Fibroblast of lung (primary cell): ENCODE measurements around the gene FAM107B. TPM values are rescaled to one million over a fixed set of nuclear protein-coding genes. Genes with fewer than 3 reads are reported as not detected.

Experiments
- DNase-seq, 2 donors: peaks; one replicate each; pipeline versions ENCODE4 v3.0.0 to v3.0.0-alpha.2; 2010; ENCODE audit warnings: low read depth in 2 of 2
- H2AFZ ChIP-seq: 2 replicates; pipeline ENCODE4 v1.5.1; 2012; ENCODE audit warnings: low read length, control low read depth, inconsistent platforms
- H3K27ac ChIP-seq: 2 replicates; pipeline ENCODE4 v1.5.1; 2011; ENCODE audit warnings: low read length, control low read depth; ENCODE audit not compliant: insufficient read depth
- H3K27me3 ChIP-seq: 2 replicates; pipeline ENCODE4 v1.5.1; 2011; ENCODE audit warnings: mild to moderate bottlenecking, low read length; ENCODE audit not compliant: control insufficient read depth, insufficient read depth
- H3K36me3 ChIP-seq: 2 replicates; pipeline ENCODE4 v1.5.1; 2011; ENCODE audit warnings: low read length; ENCODE audit not compliant: control insufficient read depth, insufficient read depth
- H3K4me1 ChIP-seq: 2 replicates; pipeline ENCODE4 v1.5.1; 2011; ENCODE audit warnings: low read length; ENCODE audit not compliant: control insufficient read depth, insufficient read depth; ENCODE audit errors: extremely low read depth
- H3K4me2 ChIP-seq: 2 replicates; pipeline ENCODE4 v1.5.1; 2011; ENCODE audit warnings: low read length, control low read depth; ENCODE audit not compliant: insufficient read depth; ENCODE audit errors: extremely low read depth
- H3K4me3 ChIP-seq, 4 experiments: fragments of 200-600 bp in 1 of 4; sonication (generic) in 1 of 4; replicated peaks in 1 of 4; 2 replicates each; pipeline ENCODE4 v1.5.1; 2011 to 2016; ENCODE audit warnings: low read length in 4 of 4, low read depth in 3 of 4, mild to moderate bottlenecking in 3 of 4, control low read depth in 2 of 4, inconsistent platforms in 1 of 4, mixed read lengths in 1 of 4; ENCODE audit not compliant: insufficient read depth in 1 of 4; ENCODE audit errors: control extremely low read depth in 1 of 4
- H3K79me2 ChIP-seq: 2 replicates; pipeline ENCODE4 v1.5.1; 2012; ENCODE audit warnings: mild to moderate bottlenecking, low read length, inconsistent platforms; ENCODE audit not compliant: control insufficient read depth, insufficient read depth
- H3K9ac ChIP-seq: 2 replicates; pipeline ENCODE4 v1.5.1; 2011; ENCODE audit warnings: mild to moderate bottlenecking, low read length, control low read depth; ENCODE audit not compliant: insufficient read depth
- H3K9me3 ChIP-seq: 2 replicates; pipeline ENCODE4 v1.5.1; 2012; ENCODE audit warnings: low read depth, low read length; ENCODE audit not compliant: control insufficient read depth, insufficient read depth
- H4K20me1 ChIP-seq: 2 replicates; pipeline ENCODE4 v1.5.1; 2011; ENCODE audit warnings: low read length; ENCODE audit not compliant: control insufficient read depth, insufficient read depth; ENCODE audit errors: extremely low read depth
- EZH2 ChIP-seq: IDR thresholded peaks from 2 replicates; pipeline ENCODE4 v1.5.1; 2012; ENCODE audit warnings: low read length, control low read depth, mild to moderate bottlenecking; ENCODE audit errors: missing control alignments
- polyA plus RNA-seq, 2 donors: library from polyadenylated mRNA; depleted of rRNA in 1 of 2; stranded (reverse) in 1 of 2; unstranded in 1 of 2; fragments of >200 nt; gene quantifications; 2 replicates each; pipeline ENCODE4 v1.2.1, GENCODE V29; 2011 to 2012; ENCODE audit warnings: missing spikeins in 1 of 2
- total RNA-seq: library from RNA; depleted of rRNA; stranded (reverse); fragments of >200 nt; gene quantifications from 2 replicates; pipeline ENCODE4 v1.2.1, GENCODE V29; 2014
- TF ChIP-seq, protein P1 (sequence below), 2 donors: IDR thresholded peaks in 1 of 2; conservative IDR thresholded peaks in 1 of 2; 1 replicate in 1 of 2; 2 replicates in 1 of 2; pipeline ENCODE4 v1.5.1; 2011 to 2012; ENCODE audit warnings: low read length in 2 of 2, control low read depth in 1 of 2, inconsistent platforms in 1 of 2, low read depth in 1 of 2, mild to moderate bottlenecking in 1 of 2

FAM107B gene
- total and polyA plus RNA-seq, 2 donors (not counting 1 experiment from before 2014, with no cell fraction given), result 29.0 to 36.0 TPM

DNA sequence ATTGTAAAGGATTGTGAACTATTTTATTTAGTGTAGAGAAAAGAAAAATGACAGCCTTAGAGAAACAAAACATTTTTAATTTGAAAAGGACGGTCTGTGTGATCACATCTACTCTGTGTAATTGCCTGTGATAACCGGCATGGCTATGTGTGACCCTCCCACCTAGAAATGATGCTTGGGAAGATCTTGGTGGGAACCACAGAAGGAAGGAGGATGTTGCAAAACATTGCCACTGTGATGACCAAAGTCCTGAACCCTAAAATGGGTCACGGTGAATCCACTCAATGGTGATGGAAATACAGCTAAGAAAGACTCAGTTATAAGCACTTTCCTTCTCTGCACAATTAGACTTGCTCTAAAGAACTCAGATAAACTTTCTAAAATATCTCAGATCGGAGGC is 222.7 kb downstream of the FAM107B start:
- H3K79me2 ChIP-seq, result peaks cover 34% of the 10 kb centered on the region
- no peak overlapping the region for H3K27ac ChIP-seq
- peaks cover 2% of the 10 kb centered on the region for H3K36me3 ChIP-seq
- TF ChIP-seq, protein P1, sequence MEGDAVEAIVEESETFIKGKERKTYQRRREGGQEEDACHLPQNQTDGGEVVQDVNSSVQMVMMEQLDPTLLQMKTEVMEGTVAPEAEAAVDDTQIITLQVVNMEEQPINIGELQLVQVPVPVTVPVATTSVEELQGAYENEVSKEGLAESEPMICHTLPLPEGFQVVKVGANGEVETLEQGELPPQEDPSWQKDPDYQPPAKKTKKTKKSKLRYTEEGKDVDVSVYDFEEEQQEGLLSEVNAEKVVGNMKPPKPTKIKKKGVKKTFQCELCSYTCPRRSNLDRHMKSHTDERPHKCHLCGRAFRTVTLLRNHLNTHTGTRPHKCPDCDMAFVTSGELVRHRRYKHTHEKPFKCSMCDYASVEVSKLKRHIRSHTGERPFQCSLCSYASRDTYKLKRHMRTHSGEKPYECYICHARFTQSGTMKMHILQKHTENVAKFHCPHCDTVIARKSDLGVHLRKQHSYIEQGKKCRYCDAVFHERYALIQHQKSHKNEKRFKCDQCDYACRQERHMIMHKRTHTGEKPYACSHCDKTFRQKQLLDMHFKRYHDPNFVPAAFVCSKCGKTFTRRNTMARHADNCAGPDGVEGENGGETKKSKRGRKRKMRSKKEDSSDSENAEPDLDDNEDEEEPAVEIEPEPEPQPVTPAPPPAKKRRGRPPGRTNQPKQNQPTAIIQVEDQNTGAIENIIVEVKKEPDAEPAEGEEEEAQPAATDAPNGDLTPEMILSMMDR (conservative IDR thresholded peaks at IDR 0.05 in 1 of 2, IDR thresholded peaks at IDR 0.05 in 1 of 2; ENCODE audit: low read depth in 1 of 2, low read length in 2 of 2), result no peak
- TF ChIP-seq EZH2, result no peak
- H2AFZ ChIP-seq, result no peak overlapping the region
- H3K27me3 ChIP-seq, result no peaks in the 10 kb centered on the region
- H3K4me1 ChIP-seq, result peaks cover 5% of the 10 kb centered on the region
- H3K4me3 ChIP-seq, result no peak overlapping the region
- no peaks in the 10 kb centered on the region for H4K20me1 ChIP-seq
- H3K4me2 ChIP-seq, result no peak overlapping the region
- no peak for DNase-seq
- H3K9me3 ChIP-seq, result no peaks in the 10 kb centered on the region
- no peak overlapping the region for H3K9ac ChIP-seq

DNA sequence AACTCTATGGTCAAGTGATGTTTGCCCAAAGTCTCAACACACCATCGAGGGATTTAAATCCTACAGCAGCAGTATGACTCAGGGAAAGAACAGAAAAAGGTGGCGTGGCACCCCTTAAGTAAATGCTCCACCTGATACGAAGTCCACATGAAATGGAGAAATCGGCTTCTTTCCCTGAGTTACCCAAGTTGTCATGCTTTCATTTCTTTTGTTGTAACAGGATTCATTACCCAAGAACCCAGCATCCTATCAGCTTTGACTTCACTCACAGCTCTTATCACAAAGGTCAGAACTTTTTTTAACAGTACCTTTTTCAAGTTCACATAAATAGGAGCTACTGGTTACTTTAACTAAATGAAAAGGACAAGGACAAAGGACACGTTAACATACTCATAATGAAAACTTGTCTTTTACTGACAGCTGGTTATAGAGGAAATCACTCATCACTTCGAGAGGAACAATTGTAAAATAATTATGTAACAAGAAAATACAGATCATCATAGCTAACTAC is 224.2 kb downstream of the FAM107B start:
- Histone ChIP-seq H3K9ac (no peak overlapping the region), H3K27ac (no peak overlapping the region), H3K4me2 (no peak overlapping the region), H2AFZ (no peak overlapping the region), H4K20me1 (no peaks in the 10 kb centered on the region), H3K79me2 (peaks cover 20% of the 10 kb centered on the region), H3K4me3 (no peak overlapping the region), H3K27me3 (no peaks in the 10 kb centered on the region), H3K9me3 (no peaks in the 10 kb centered on the region), H3K4me1 (peaks cover 4% of the 10 kb centered on the region), H3K36me3 (peaks cover 2% of the 10 kb centered on the region)
- TF ChIP-seq, protein P1 (conservative IDR thresholded peaks at IDR 0.05 in 1 of 2, IDR thresholded peaks at IDR 0.05 in 1 of 2; ENCODE audit: low read depth in 1 of 2, low read length in 2 of 2), result no peak
- no peak for TF ChIP-seq EZH2
- DNase-seq, result no peak

DNA sequence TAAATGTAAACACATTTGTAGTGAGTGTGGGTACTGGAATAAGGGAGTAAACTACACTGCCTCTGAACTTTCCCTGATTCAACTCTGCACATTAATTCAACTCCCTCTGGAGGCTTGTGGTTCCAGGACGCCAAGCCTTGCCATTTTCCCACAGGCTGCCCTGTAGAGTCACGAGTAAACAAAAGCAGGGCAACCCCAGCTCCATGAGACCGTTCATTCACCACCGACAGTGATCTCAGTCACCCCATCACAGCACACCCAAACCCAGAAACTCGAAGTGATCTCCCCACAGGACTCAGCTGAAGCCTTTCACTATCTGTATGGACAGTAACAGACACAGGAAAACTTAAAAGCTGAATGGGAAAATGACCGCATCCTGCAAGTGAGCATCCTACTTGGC is 225.2 kb downstream of the FAM107B start:
- no peaks in the 10 kb centered on the region for H4K20me1 ChIP-seq
- no peaks in the 10 kb centered on the region for H3K27me3 ChIP-seq
- no peaks in the 10 kb centered on the region for H3K9me3 ChIP-seq
- peaks cover 2% of the 10 kb centered on the region for H3K36me3 ChIP-seq
- H3K9ac ChIP-seq, result no peak overlapping the region
- peak overlapping the region; percentile 49 for H3K4me2 ChIP-seq
- TF ChIP-seq, protein P1 (conservative IDR thresholded peaks at IDR 0.05 in 1 of 2, IDR thresholded peaks at IDR 0.05 in 1 of 2; ENCODE audit: low read depth in 1 of 2, low read length in 2 of 2), result no peak
- no peak for TF ChIP-seq EZH2
- H2AFZ ChIP-seq, result peak overlapping the region; percentile 48
- H3K4me1 ChIP-seq, result peaks cover 6% of the 10 kb centered on the region
- DNase-seq, result peak; percentile 6 to 61
- H3K4me3 ChIP-seq, result no peak overlapping the region
- peaks cover 25% of the 10 kb centered on the region for H3K79me2 ChIP-seq
- H3K27ac ChIP-seq, result peak overlapping the region; percentile 48
